Measurements from ENCODE around the gene ZDHHC14. TPM values are rescaled to one million over a fixed set of nuclear protein-coding genes. Genes with fewer than 3 reads are reported as not detected.
A peak's percentile ranks its signal among the peaks of the same experiment; 100 is the strongest.

ZDHHC14 gene
- total and polyA plus RNA-seq, 12 donors: 7.7 to 31.2 (median 15.2) TPM

- Histone ChIP-seq H3K27me3 (no peaks in the 10 kb centered on the region), H3K36me3 (peaks cover 0 to 37% (median 0%) of the 10 kb centered on the region in 9 donors), H3K4me1 (peaks cover 0 to 12% (median 5%) of the 10 kb centered on the region in 9 donors), H3K27ac (no peak overlapping the region), H3K9me3 (no peaks in the 10 kb centered on the region), H3K4me3 (no peak overlapping the region)
- intact Hi-C loops (cut with DNase I): loop anchor here in 5 of 10 donors (2.0 to 10.0 kb wide), 4 partner anchors 212 to 338 kb away; partner anchors contain the start of gene ZDHHC14 (in 2 of the 5)
- WGBS, 2 donors: 87 to 99% methylated on average over 5 of the region's 5 CpGs
- DNase-seq (no peak), ATAC-seq (no peak)
- no peak for TF ChIP-seq CTCF (IDR thresholded peaks at IDR 0.05)
Observed at GRCh38 chr6:157663261-157663660, 282.3 kb downstream of the ZDHHC14 start.

GRCh38 chr6:157665180-157665579 lies 284.2 kb downstream of the ZDHHC14 start:
- intact Hi-C loops (cut with DNase I): loop anchor here in 9 of 10 donors (5.0 to 10.0 kb wide), 8 partner anchors 52 to 353 kb away; partner anchors contain the start of gene ZDHHC14 (in 5 of the 9)
- no peak for ATAC-seq
- no peak for TF ChIP-seq CTCF (IDR thresholded peaks at IDR 0.05)
- Histone ChIP-seq H3K9me3 (no peaks in the 10 kb centered on the region), H3K36me3 (peaks cover 0 to 32% (median 0%) of the 10 kb centered on the region in 9 donors), H3K27me3 (no peaks in the 10 kb centered on the region), H3K4me3 (no peak overlapping the region), H3K27ac (no peak overlapping the region), H3K4me1 (peaks cover 4 to 27% (median 13%) of the 10 kb centered on the region in 9 donors)
- no peak for DNase-seq
- WGBS, 2 donors: 88 to 93% methylated on average over 3 of the region's 3 CpGs

GRCh38 chr6:157666729-157667128 lies 285.7 kb downstream of the ZDHHC14 start:
- intact Hi-C loops (cut with DNase I): loop anchor here in 9 of 10 donors (2.0 to 10.0 kb wide), 10 partner anchors 51 to 354 kb away; partner anchors contain the start of gene ZDHHC14 (in 5 of the 9)
- DNase-seq (no peak), ATAC-seq (no peak)
- whole genome bisulfite sequencing, 2 donors: 85 to 92% methylated on average over 3 of the region's 3 CpGs
- Histone ChIP-seq H3K4me3 (no peak overlapping the region), H3K27ac (no peak overlapping the region), H3K4me1 (peaks cover 5 to 37% (median 21%) of the 10 kb centered on the region in 9 donors), H3K27me3 (no peaks in the 10 kb centered on the region), H3K9me3 (no peaks in the 10 kb centered on the region), H3K36me3 (peaks cover 0 to 21% (median 0%) of the 10 kb centered on the region in 9 donors)
- TF ChIP-seq CTCF (IDR thresholded peaks at IDR 0.05): no peak

GRCh38 chr6:157667211-157668008 lies 286.4 kb downstream of the ZDHHC14 start:
- Histone ChIP-seq H3K9me3 (no peaks in the 10 kb centered on the region), H3K4me3 (no peak overlapping the region), H3K4me1 (peaks cover 5 to 37% (median 21%) of the 10 kb centered on the region in 9 donors), H3K27ac (no peak overlapping the region), H3K27me3 (no peaks in the 10 kb centered on the region), H3K36me3 (peaks cover 0 to 21% (median 0%) of the 10 kb centered on the region in 9 donors)
- 44 to 48% methylated on average over 11 of the region's 11 CpGs for WGBS, 2 donors
- TF ChIP-seq CTCF (IDR thresholded peaks at IDR 0.05): peak; percentile 74 to 95 (median 88)
- intact Hi-C loops (cut with DNase I): loop anchor here in 9 of 10 donors (2.0 to 10.0 kb wide), 10 partner anchors 50 to 355 kb away; partner anchors contain the start of gene ZDHHC14 (in 5 of the 9)
- DNase-seq (peak in 1 of 2 donors; percentile 66), ATAC-seq (peak in 4 of 8 donors; percentile 39 to 51 (median 44))

Data from heart right ventricle (tissue), 16 donors.